NCI-H1092 treated with DMSO at 0.1 percent for 48 hours (cell line): ENCODE measurements around the gene DDX31.

ENCODE experiments used
- DNase-seq: peaks from one replicate; lab custom pipeline; 2025; lab: John Stamatoyannopoulos, UW

The DDX31 gene

DNA sequence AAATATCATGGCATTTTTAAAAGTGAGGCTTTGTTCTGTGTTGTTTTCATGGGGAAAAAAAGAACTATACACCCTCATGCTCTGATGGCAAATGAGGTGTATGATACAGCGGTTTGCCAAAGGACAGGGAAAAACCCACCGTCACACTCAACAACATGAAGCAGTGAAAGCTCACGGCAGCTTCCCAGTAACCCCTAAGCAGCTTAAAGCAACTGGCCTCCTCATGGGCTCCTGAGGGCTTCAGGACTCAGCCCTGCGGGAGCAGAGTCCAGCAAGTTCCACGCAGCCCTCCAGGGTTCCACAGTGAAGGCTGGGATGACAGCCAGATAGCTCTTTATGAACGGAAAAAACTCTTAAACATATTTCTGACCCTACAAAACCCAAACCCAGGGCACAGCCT is 74.5 kb downstream of the DDX31 start:
- no peak for DNase-seq

DNA sequence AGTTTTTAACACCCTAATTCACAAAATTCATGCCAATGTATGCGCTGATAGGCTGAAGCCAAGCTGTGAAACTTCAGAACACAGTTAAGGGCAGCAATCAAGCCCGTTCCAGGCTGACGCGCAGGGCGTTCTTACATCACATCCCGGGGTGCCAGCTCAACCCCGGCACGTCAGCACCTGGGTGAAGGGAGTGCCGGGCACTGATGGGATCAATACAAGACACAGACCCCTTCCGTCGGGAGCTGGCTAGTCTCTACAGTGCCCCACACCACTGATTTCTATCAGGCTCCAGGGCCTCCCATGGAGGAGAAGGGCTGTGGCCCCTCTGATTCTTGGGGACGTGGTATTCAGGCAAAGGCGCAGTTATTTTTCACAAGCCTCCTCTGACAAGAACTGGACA is 75.4 kb downstream of the DDX31 start:
- DNase-seq, result no peak

GRCh38 chr9:132592451-132592850 is 77.3 kb downstream of the DDX31 start:
- no peak for DNase-seq

DNA sequence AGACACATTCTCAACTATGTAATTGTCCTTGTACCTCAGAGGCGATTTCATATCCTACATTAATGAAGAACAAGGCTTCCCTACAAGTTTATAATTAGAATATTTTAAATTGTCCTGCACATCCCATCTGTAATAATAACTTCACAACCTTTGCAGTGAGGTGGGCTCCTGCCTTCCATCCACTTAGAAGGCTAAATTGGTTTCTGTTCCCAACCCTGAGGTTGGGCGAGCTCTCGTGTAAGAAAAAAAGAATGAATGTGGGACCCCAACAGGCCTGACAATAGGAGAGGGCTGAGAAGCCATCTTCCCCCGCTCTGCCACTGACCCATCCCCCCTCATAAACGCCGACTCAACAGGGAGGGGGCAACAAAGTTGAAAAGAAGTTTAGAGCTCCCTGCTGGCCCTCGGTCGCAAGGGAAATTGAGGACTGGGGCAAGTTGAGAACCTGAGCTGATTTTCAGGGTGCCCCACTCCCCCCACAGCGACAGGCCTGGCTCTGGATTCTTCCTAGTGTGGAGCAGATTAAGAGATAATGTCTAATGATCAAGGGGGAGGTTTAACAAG is 78.0 kb downstream of the DDX31 start:
- DNase-seq, result no peak

GRCh38 chr9:132591244-132591643 is 78.5 kb downstream of the DDX31 start:
- DNase-seq, result no peak

DNA sequence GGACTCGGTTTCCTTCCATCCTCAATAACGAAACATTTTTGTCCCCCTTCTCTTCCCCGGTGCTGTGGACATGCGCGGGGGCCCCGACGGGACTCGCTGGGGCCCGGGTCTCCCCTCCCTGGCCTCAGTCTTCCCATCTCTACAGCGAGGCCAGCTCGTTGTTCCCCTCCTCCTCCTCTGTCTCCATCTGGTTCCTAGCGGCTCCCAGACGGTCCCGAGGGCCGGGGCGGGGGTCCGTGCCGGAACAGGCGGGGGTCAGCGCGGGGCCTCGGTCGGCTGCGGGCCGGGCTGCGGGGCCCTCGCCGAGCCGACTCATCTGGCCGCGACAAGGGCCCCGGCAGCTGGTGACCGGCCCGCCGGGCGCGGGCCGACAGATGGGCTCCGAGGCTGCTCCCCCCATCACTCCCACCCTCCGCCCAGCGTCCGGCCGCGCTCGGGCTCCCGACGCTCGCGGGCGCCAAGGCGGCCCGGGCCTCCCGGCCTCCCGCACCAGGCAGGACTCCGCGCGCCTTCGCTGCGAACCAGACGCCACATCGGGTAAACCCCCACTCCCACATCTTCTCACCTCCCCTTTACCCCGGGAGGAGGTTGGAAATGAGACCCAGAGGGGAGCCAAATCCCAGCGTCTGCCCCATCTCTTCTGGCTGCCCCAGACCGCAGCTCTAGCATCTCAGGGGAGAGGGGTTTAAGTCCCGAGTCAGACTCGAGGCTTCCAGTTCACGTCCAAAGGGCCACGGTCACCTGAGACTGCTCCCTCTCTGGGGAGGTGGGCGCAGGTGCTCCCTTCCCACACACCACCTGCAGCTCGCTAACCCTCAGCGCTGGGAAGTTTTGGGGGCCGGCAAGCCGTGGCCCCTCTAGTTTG is 79.2 kb downstream of the DDX31 start:
- no peak for DNase-seq

DNA sequence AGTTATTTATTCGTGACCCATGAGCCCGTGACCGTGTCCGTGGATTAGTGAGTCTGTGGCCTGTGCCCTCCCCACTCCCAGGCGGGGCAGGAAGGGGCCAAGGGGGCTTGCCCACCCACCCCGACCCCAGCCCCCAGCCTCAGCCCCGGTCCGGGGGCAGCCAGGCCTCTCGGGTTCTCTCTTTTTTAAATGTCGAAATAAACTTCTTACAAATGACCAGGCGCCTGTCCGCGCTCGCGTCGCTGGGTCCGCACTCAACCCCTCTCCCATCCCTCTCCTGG is 79.8 kb downstream of the DDX31 start:
- DNase-seq, result no peak

- DNase-seq, result no peak
Observed at GRCh38 chr9:132589148-132590036, 80.4 kb downstream of the DDX31 start.

DNA sequence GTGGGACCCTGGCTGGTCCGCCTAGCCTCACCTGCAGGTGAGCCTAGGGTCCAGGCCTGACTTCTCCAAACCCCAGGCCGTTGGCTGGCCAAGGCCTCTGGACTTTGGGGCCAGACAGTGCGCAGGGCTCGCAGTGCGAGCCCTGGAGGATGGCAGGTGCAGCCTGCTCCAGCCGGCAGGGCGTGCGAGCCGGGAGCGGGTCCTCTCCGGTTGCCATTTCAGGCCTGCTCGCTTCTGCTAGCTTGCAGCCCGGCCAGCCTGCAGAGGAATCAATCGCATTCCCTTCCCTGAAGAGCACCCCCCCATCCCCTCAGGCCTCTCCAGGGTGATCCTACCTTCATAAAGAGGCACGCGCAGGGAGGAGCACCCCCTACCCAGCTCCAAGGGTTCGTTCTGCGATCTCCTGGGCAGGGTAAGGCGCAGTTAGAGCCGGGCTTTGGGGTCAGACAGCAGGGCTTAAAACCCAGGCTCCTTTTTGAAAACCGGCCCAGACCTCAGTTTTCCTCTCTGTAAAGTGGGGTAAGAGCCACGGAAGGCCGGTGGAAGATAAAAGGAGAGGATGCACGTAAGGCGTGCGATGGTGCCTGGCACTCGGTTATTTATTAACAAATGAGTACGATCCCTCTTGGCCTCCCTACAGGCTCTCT is 81.2 kb downstream of the DDX31 start:
- no peak for DNase-seq

- DNase-seq, result no peak
Observed at GRCh38 chr9:132588098-132588497, 81.7 kb downstream of the DDX31 start.

DNA sequence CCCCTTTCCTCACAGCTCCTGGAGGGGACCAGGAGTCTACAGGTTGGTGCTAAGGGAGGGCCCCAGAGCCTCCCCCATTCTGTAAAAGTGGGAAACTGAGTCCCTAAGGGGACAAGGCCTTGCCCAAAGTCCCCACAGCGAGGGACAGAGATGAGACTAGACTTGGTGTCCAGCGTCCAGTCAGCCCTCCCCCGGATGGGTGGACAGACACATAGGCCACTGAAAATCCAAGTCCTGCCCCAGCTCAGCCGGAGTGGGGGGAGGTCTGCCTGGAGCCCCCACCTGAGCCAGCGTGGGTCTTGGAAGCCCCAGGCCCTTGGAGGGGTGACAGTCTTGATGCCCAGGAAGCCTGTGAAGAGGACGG is 82.2 kb downstream of the DDX31 start:
- no peak for DNase-seq

DNA sequence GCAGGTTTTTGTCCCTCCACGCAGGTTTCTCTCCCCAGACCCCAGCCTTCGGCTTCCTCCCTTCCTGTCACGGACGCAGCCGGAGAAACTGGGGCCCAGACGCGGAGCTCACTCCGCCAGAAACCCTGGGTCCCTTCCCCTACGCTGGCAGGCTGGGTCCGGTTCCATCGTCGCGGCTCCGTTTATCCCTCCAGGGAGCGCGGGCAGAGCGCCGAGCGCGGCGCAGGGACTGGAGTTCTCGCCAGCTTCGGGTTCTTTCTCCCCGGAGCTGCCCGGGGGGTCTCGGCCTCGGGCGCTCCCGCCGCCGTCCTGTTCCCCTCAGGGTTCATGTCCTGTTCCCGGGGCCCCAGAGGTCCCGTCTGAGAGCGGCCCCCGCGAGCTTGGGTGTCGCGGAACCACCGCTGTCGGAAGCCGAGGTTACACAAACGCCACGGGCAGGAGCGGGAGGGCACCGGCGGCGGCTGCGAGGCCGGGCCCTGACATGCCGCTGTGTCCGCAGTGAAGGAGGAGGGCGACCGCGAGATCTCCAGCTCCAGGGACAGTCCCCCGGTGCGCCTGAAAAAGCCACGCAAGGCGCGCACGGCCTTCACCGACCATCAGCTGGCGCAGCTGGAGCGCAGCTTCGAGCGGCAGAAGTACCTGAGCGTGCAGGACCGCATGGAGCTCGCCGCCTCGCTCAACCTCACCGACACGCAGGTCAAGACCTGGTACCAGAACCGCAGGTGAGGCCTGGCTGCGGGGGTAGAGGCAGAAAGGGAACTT is 82.8 kb downstream of the DDX31 start:
- DNase-seq, result peak; percentile 81

GRCh38 chr9:132585954-132586829 is 83.6 kb downstream of the DDX31 start:
- peak; percentile 81 for DNase-seq

DNA sequence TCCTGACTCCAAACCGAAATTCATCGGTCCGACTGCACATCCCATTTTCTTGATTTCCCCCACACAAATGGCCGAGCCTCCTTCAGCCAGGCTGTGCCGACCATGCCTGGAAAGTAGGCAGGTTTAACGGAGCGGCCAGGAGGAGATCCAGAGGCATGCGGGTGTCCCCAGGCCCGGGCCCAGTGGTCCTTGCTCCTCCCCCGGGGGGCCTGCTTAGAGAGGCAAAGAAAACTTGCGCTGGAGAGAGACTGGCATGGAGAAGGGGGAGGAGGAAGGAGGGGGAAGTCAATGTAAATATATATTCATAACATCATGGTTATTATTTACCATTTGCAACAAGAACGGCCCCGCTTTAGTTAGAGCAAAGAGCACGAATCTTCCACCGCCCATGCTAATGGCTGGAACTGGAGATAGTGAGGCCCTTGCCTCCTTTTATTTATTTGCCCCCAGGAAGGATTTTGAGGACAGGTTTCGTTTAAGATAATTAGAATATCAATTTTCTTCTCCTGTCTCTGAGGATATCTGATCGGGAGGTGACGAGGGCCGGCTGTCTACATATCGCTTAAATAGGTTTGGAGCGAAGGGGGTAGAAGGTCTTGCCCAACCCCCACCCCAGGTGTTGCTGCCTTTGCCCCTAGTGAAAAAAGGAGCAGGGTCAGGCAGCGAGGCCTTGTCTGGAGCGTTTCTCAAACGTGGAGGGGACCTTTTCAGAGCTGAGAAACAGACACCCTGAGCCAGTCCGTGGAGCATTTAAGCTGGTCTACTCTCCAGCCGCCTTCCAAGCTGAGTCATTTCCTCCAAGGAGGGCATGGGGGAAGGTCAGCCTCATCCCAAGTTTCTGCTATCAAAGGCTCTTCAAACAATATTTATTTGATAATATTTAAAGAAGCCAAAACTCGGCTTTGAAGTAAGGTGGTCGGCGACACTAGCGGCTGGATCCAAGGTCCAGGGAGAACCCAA is 84.9 kb downstream of the DDX31 start:
- DNase-seq, result no peak

DNA sequence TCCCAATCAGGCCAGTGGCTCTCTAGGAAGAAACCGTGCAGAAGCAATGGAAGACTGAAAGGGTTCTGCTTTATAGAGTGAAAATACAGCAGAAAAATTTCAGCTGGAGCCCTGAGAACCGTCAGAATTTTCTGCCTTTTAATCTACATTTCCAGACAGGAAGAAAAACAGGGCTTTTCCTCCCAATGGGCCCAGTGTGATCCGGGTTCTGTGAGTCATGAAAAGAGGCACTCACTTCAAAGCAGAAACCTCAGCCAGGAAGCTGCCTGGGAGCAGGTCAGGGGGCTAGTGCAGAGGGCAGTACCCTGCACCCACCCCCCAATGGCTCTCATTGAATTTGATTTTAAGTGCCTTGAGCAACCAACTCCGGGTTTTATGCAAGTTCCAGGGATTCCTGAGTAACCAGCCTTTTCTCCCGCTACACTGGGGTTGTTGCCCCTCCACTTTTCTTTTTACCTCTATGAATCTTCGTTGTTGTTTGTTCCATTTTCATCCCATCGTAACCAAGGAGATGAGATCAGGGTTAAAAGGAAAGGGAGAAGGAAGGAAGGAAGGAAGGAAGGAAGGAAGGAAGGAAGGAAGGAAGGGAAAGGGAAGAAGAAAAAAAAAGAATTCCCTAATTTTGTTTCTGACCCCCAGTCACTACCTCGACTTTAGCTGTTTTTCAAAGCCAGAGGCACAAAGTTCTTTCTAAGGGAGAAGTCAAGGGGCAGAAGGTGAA is 86.0 kb downstream of the DDX31 start:
- no peak for DNase-seq

- no peak for DNase-seq
Observed at GRCh38 chr9:132582786-132583583, 86.8 kb downstream of the DDX31 start.

DNA sequence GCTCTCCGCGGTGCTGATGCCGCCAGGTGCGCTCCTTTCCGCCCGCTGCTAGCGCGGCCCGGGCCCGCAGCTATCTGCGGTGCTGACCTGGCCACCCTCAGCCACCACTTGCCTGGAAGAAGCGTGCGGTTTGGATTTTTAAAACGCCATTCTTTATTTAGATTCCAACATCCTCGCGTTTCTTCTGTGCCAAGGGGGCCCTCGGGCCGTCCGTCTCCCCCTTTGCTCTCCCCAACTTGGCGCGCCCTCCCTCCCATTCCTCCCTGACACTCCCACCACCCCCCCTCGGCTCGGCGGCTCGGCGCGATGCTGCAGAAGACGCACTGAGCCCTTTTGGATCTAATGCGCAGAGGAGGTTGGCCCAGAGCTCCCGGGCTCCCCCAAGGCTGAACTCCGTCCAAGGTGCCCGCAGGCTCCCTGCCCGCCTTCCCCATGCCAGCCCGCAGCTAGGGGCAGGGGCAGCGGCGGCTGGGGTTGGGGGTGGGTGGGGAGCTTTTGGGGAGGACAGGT is 87.5 kb downstream of the DDX31 start, which contains the start of gene BARHL1:
BARHL1 (plus strand) TSS at position 331 of the 510 bp plus-strand sequence. CDS start 192 bp downstream, outside the sequence.
- DNase-seq, result peak; percentile 22

GRCh38 chr9:132579427-132579798 is 90.4 kb downstream of the DDX31 start:
- no peak for DNase-seq
